ENCODE measurements around the gene NRP2.

NRP2 gene

GRCh38 chr2:205751569-205752031 lies 69.3 kb downstream of the NRP2 start:
- no peak for ATAC-seq
- TF ChIP-seq ESRRG (CRISPR knock-in tag; IDR thresholded peaks at IDR 0.05) (no peak), CREB5 (CRISPR knock-in tag; IDR thresholded peaks at IDR 0.05; ENCODE audit: low read depth) (no peak), ZC3H10 (CRISPR knock-in tag; IDR thresholded peaks at IDR 0.05) (no peak), CSDC2 (CRISPR knock-in tag; IDR thresholded peaks at IDR 0.05) (no peak), ARNTL (CRISPR knock-in tag; IDR thresholded peaks at IDR 0.05; ENCODE audit: borderline replicate concordance, low read depth) (no peak), ZNF565 (CRISPR knock-in tag; conservative IDR thresholded peaks at IDR 0.05; ENCODE audit: low read depth) (no peak), ZNF70 (CRISPR knock-in tag; IDR thresholded peaks at IDR 0.05) (no peak), OSR1 (CRISPR knock-in tag; IDR thresholded peaks at IDR 0.05) (no peak), POU6F1 (CRISPR knock-in tag; IDR thresholded peaks at IDR 0.05; ENCODE audit: borderline replicate concordance, low read depth) (no peak), BACH2 (CRISPR knock-in tag; IDR thresholded peaks at IDR 0.05; ENCODE audit: borderline replicate concordance) (no peak), TOX (CRISPR knock-in tag; IDR thresholded peaks at IDR 0.05; ENCODE audit: borderline replicate concordance) (no peak), GLIS3 (CRISPR knock-in tag; IDR thresholded peaks at IDR 0.05) (no peak), ZFP3 (CRISPR knock-in tag; IDR thresholded peaks at IDR 0.05) (no peak), CSRNP3 (CRISPR knock-in tag; IDR thresholded peaks at IDR 0.05) (no peak), TSHZ2 (CRISPR knock-in tag; IDR thresholded peaks at IDR 0.05) (no peak), PPARA (CRISPR knock-in tag; IDR thresholded peaks at IDR 0.05; ENCODE audit: borderline replicate concordance) (no peak)

GRCh38 chr2:205752296-205752820 lies 70.1 kb downstream of the NRP2 start:
- ATAC-seq = no peak
- TF ChIP-seq ZNF565 (CRISPR knock-in tag; conservative IDR thresholded peaks at IDR 0.05; ENCODE audit: low read depth) (no peak), PPARA (CRISPR knock-in tag; IDR thresholded peaks at IDR 0.05; ENCODE audit: borderline replicate concordance) (no peak), BACH2 (CRISPR knock-in tag; IDR thresholded peaks at IDR 0.05; ENCODE audit: borderline replicate concordance) (no peak), GLIS3 (CRISPR knock-in tag; IDR thresholded peaks at IDR 0.05) (no peak), SNAI2 (CRISPR knock-in tag; IDR thresholded peaks at IDR 0.05) (no peak), RARB (CRISPR knock-in tag; IDR thresholded peaks at IDR 0.05) (no peak)

GRCh38 chr2:205752924-205753323 lies 70.6 kb downstream of the NRP2 start:
- no peak for TF ChIP-seq CREB5 (CRISPR knock-in tag; IDR thresholded peaks at IDR 0.05; ENCODE audit: low read depth)
- no peak for TF ChIP-seq ZFP3 (CRISPR knock-in tag; IDR thresholded peaks at IDR 0.05)
- no peak for TF ChIP-seq ZNF8 (CRISPR knock-in tag; IDR thresholded peaks at IDR 0.05)
- no peak for TF ChIP-seq SNAI2 (CRISPR knock-in tag; IDR thresholded peaks at IDR 0.05)
- TF ChIP-seq RARB (CRISPR knock-in tag; IDR thresholded peaks at IDR 0.05) = no peak
- no peak for TF ChIP-seq ESRRG (CRISPR knock-in tag; IDR thresholded peaks at IDR 0.05)
- no peak for TF ChIP-seq CSRNP3 (CRISPR knock-in tag; IDR thresholded peaks at IDR 0.05)
- no peak for TF ChIP-seq OSR1 (CRISPR knock-in tag; IDR thresholded peaks at IDR 0.05)
- TF ChIP-seq ARNTL (CRISPR knock-in tag; IDR thresholded peaks at IDR 0.05; ENCODE audit: borderline replicate concordance, low read depth) = no peak
- TF ChIP-seq ZNF565 (CRISPR knock-in tag; conservative IDR thresholded peaks at IDR 0.05; ENCODE audit: low read depth) = no peak
- TF ChIP-seq PPARA (CRISPR knock-in tag; IDR thresholded peaks at IDR 0.05; ENCODE audit: borderline replicate concordance) = no peak
- no peak for TF ChIP-seq TSHZ2 (CRISPR knock-in tag; IDR thresholded peaks at IDR 0.05)
- no peak for TF ChIP-seq ZNF70 (CRISPR knock-in tag; IDR thresholded peaks at IDR 0.05)
- TF ChIP-seq TOX (CRISPR knock-in tag; IDR thresholded peaks at IDR 0.05; ENCODE audit: borderline replicate concordance) = no peak
- TF ChIP-seq CSDC2 (CRISPR knock-in tag; IDR thresholded peaks at IDR 0.05) = no peak
- no peak for TF ChIP-seq TCF4 (CRISPR knock-in tag; IDR thresholded peaks at IDR 0.05; ENCODE audit: borderline replicate concordance)
- TF ChIP-seq ZFP30 (CRISPR knock-in tag; IDR thresholded peaks at IDR 0.05) = no peak
- no peak for ATAC-seq
